Fibroblast of skin of back (primary cell): ENCODE data around the gene MBOAT1.

Experiments used
- DNase-seq: peaks from one replicate; pipeline ENCODE4 v3.0.0-alpha.2; 2013

Gene MBOAT1

DNA sequence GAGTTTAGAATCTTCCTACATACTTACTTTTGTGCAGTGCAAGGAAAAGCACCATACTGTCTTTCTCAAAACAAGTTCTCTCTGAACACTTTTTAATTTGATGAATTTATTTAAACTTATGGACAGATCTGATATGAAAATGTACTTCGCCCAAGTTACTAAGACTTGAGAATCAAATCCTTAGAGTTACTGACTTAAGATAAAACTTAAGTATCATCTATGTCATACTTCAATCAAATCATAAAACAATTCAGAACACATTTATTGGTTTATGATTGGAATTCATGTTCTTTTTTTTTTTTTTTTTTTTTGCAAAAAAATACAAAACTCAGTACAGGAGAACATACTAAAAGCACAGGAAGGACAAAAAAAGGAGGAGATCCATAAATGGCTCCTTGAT, 77.7 kb downstream of the MBOAT1 start:
- no peak for DNase-seq

DNA sequence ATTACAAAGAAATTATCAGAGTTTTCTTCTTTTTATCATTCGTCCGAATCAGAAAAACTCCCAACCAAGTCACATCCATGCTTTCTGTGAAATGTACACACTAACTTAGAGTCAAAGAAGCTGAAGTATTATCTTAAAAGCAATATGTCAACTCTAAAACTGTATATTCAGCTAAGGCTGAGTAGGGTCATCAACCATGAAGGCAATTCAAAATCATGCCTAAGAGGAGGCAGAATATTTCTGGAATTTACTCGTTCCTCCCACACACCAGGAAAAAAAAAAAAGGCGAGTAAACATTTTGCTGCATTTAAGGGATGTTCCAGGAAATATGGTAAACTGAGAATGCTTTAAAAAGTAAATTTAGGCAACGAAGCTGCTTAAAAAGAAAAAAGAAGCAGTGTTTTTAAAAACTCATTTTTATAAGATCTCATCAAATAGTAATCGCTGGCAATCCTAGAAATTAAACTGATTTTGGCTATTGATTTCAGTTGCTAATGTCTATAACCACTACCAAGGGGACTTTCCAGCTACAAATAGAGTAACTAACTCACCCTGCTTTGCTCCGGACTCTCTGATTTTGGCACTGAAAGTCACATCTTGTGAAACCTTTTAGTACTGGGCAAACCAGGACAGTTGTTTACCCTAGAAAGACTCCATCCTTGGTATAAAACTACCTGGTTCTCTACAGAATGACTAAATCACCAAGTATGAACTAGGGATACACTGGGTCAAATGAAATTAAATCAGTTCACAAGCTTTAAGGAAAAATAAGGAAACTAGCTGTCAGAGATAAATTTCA, 82.8 kb downstream of the MBOAT1 start:
- DNase-seq, result no peak

DNA sequence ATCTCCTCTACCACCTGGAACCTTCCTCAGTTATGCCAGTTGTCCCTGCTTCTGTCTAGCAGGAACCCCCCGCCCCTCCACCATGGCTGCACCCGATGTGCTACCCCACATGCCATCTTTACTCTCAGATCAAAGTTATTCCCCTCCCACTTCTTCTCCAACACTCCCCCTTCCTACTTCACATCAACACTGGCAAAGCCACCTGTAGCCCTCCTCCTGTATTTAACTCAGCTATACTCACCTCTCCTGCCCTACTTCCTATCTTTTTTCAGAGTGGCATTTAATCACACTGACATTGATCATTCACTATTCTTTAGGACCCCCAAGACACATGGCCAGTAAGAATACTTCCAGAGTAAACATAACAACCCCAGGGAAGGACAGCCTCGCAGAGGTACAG, 84.3 kb downstream of the MBOAT1 start:
- DNase-seq, result no peak

DNA sequence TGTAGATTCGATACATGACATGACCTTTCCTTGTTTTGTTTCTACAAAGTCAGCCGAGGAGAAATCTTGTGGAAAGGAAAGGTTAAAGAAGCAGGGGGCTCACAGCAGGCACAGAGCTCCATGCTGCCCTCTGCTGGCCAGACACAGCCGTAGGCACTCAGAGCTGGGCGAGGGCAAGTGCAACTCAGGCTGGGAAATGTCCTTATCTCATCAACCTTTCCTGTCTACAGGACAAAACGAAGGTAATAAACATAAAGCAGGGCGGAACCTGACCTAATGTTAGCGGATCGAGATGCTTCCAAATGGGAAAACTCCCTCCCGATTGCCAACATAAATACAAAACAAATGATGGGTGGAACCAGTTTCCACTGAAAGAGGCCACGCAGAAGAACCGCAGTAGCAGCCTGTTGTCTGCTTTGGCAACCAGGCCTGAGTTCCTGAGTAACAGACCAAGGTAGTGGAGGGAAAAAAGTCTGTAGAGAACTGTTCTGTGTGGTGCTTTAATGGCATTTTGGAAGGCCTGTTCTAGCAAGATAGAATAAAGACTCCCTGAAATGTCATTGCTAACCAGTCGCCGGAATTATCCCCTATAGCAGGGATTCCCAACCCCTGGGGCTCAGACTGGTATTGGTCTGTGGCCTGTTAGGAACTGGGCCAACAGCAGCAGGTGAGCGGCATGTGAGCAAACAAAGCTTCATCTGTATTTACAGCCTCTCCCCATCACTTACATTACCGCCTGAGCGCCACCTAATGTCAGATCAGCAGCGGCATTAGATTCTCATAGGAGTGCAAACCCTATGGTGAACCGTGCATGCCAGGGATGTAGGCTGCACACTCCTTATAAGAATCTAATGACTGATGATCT, 85.2 kb downstream of the MBOAT1 start:
- peak; percentile 45 for DNase-seq

DNA sequence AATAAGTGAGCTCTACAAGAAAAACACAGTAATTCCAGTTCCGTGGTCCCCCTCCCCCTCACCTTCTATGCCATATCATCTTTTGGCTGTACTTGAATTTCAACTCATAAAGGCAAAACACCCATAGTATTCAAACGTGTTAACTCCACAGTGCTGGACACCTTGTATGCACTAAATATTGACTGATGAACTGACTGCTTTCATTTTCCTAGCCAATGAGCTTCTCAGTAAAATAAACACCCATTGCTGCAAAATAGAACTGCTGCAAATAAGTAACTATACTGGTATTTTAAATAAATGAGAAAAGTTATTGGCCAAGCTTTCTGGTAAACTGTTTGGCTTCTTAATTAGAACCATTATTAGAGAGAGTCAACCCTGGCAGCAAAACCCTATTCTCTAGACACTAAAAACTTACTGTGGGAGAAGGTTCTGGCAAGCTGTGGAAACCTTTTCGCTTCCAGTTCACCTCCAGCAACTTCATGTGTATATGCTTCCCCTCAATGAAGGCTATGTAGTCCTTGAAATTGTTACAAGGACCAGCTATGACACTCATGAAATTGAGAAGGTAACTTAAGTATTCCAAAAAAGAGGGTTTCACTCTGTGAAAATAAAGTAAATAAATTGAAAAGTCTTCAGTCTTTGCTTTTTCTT, 86.0 kb downstream of the MBOAT1 start:
- DNase-seq, result no peak

DNA sequence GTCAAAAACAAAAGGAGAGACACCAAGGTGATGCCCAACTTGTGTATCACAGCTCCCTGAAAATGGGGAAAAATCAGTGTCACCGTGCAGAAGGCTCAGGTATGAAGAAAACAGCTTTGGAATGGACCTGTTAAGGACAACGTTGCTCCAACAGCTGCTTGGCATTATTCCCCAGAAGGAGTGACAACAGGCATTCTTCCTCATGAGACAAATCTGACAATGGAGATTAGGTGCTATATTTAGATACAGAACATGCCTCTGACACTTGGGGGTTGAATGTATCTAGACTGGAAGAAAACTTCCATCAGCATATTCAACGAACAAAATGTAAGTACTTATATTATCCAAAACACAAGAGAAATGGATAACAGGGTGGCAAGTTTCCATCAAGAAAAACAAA, 87.7 kb downstream of the MBOAT1 start:
- no peak for DNase-seq

DNA sequence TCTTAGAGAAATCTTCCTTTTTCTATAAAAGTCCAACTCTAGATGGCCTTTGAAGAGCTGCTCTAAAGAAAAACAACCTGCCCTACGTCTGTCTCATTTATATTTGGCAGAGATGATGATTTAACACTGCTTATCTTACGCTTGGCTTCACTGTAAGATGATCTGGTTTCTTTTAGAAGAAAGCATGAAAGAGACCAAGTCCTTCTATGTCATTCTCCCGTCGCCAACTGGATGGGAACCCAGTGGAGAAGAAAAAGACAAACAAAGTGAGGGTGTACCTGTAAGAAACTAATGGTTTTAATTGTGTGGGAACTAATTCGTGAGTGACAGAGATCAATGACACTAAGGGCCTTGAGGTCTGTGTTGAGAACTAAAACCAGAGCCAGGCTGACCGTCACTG, 92.8 kb downstream of the MBOAT1 start:
- no peak for DNase-seq

DNA sequence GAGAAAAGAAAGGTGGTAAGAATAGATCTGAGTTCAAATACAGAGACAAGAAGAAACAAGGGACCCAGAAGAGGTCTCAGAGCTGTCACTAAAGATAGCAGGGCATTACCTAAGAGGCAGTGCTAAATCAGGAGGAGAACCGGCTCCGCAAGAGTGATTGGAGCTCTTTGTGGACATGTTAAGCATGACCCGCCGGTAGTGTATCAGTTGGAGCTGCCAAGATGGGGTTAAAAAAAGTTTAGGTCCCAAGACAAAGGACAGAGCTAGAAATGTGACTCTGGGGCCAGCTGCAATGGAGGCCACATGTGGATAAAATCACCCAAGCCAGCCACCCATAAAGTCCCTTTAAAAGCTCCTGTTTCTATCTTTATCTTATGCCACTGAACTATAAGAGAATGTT, 93.4 kb downstream of the MBOAT1 start:
- no peak for DNase-seq

DNA sequence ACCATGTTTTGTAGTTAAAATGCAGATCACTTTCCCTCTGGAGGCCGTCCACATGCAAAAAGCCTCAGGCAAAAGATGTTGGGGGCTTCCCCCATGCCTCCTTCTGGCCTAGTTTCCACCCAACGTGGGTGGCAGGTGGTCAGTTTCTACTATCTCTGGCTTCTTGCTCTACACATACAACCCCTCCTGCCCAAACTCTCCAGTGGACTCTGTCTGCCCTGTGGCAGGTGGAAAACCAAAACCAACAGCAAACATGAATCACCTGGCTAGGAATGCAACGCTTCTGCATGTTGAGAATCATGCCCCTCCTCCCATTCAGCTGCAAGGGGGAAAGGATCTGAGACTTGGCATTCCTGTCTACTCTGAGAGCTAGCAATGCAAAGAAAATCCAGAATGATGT, 94.8 kb downstream of the MBOAT1 start:
- no peak for DNase-seq

DNA sequence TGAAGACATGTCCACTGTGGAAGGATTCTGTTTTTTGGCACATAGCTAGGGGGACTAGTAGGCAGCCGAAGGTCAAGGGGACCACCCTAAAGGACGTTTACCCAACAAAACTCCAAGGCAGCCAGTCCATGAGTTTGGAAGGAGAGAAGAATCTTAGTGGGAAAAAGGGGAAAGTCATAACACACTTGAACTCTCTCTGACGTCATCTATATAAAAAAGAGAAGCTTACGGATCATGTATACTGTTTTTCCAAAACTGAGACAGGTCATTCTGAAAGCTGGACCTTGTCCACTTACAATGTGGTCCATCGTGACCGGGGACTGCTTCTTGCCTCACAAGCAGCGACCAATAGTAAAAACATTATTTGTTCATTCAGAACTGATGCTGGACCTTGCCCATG, 95.5 kb downstream of the MBOAT1 start:
- no peak for DNase-seq

DNA sequence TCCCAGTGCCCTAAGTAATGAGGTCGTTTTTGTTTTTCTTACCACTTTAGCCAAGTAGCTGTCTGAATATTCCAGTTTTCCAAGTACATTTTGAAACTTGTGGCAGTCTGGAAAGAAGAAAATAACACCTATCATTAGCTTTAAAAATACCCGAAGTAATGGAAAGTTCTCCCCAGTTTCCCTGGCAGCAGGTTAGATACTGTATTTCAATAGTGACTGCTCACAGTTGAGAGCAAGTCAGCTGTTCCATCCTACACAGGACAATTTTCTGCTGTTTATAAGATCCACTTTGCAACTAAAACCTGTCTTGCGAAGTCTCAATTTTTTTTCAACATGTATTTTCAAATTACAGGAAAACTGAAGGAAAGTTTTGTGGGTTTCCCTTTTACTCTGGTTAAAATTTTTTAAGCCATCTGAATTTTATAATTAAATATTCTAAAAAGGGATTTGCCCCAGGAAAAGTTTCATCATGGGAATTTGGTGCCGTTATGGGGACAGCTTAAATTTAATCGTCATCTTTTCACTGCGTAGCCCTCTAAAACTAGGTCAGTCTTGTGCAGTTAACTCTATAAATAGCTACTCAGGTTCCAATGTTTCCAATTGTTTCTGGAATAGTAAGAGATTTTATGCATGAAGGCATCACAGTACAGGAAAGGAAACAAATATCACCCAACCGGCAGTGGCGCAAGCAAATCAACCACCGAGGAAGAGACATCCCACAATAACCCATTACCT, 96.9 kb downstream of the MBOAT1 start:
- no peak for DNase-seq

DNA sequence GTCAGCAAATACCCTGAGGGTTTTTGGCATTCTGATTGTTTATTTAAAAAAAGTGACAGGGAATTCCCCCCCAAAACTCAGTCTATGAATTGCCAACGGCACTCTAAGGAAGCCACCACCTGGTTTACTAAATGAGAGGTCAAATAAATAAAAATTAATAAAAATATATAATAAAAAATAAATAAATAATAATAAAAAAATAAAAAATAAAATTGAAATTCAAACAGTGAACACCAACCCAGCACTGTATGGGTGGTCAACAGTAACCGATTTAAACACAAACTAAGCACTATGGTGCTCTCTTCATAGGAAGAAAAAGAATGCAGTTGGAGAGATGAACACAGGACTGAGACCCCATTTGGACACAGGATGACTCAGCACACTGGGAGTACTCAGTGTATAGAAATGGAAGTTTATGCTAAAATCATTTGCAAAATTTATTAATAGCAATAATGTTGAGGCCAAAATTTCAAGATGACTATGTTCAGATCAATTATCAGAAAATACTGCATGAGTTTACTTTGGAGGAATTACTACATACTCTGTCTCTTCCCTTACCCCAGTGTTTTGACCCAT, 98.5 kb downstream of the MBOAT1 start:
- no peak for DNase-seq

DNA sequence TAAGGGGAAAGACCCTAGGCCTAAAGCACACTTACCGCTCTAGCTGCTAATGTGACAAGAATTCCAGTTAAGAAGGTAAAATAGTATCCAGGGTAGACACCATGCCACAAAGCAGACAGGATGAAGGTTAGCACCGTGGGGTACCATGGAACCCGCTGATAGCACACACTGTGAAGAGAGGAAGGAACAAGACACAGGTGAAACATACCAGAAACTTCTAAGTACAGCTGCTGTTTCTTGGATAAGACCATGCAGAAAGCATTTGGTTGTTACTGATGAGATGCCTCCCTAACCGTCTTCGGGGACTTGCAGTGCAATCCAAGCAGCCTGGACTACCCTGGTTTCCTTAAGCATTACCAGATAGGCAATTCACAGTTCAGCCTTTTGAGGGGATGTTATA, 99.4 kb downstream of the MBOAT1 start:
- DNase-seq, result no peak

DNA sequence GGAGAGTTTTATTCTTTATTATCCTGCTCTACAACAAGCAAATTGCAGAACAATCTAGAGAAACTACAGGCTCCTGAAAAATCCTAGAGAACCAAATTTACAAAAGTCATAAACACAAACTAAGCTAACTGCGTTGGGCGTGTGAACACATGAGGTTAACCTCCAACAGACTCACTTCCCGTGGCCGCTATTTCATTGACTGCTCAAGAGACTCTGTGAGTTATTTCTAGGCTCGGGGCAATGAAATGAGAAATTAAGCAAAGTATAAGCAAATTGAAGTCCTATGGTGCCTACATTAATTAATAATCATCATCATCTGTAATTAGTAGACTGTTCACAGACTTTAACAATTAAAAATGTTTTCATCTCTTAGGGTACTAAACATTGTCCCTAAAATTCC, 100.0 kb downstream of the MBOAT1 start:
- DNase-seq, result no peak

DNA sequence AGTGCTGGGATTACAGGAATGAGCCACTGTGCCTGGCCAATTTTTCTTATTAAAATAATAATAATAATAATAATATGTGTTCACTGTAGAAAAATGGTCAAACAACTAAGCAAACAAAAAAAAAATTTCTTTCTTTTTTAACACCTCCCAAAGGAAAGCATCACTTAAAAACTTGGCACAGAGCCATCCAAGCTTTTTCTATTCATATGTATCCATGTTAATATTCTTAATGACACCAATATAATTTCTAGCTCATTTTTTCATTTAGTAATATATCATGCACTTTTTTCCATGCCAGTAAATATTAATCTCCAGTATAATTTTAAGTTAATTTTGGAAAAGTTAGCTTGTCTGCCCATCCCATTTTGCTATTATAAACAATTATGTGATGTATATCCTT, 101.8 kb downstream of the MBOAT1 start:
- no peak for DNase-seq

DNA sequence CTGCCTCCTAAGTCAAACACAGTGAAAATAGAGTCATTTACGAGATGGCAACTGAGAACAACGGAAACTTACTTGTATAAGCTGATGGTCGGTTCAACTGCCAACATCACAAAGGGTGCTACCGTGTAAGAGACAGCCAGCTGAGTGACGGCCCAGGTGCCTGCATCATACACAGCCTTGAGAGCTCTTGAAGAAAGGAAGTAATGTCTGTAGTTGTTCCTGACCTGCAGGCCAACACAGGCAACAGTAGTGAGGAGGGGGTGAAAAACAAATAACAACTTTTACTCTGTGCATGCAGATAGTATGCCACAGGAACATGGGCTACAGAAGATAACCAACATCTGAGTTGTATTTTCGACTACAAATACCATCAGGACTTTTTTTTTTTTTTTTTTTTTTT, 102.7 kb downstream of the MBOAT1 start:
- DNase-seq, result no peak

DNA sequence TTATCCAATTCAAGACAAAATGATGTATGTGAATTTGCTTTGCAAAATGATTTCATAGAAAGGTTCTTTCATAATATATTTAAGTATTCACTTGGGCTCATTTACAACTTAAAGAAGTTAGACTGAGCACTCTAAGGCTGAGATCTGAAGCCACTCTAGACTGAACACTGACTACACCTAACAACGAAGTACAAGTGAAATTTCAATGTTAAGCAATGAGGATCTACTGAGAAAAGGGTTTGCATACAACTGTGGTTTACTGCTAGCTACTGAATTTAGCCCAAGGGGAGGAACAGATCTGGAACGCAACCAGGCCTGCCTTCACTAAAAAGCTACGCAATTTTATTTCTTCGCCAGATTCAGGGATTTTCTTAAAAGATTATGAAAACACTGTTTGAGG, 106.4 kb downstream of the MBOAT1 start:
- no peak for DNase-seq

DNA sequence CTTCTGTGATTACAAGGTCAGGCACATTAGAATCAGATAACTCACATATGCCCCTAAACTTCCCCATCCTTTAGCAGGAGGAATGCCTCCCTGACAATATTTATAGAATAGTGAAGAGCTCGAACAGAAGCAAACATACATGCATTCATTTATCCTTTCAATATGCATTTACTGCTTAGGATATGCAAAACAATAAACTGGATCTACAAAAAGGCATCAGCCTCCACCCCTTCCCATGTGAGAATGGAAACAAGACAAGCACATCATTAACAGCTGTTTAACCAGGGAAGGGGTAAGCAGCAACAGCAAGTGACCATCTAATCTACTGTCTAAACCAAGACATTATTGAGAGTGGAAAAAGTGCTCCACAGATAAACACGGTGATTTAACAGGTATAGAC, 107.6 kb downstream of the MBOAT1 start:
- no peak for DNase-seq

DNA sequence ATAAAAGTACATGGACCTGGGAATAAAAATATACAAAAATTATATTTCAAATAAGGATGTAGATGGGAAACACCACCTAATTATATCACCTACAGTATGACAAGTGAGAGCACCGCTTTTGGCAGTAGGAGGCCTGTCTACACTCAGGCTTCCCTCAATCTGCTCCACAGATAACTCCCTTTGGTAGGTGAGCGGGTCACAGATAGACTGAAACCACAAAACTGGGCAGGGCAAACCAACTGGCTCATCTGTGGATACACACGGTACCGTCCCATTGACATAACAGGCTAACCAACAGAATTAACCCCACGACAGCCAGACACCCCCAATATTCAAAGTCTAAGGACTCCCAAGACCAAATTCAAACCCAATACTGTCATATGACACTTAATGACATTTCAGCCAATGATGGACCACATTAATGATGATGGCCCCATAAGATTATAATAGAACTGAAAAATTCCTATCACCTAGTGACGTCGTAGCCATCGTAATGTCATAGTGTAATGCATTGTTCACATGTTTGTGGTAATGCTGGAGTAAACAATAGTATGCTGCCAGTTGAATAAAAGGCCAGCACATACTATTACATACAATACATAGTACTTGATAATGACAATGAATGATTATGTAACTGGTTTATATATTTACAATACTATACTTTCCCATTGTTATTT, 109.7 kb downstream of the MBOAT1 start:
- no peak for DNase-seq

DNA sequence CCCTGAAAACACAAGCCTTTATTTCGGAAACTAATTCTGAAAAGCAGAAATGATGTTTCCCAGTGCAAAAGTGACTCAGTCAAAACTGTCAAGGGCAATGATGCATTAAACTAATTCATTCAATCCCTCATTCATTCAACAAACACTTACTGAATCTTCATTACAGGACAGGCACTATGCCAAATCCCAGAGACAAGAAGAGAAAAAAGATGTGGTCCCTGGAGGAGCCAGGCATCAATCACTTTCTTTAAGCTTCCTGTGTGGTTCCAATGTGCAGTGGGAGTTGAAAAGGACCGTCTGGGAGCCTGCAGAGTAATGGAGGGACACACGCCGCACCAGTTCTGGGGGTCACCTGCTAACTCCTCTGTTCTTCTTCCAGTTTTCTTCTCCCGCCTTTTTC, 113.1 kb downstream of the MBOAT1 start:
- DNase-seq, result no peak

DNA sequence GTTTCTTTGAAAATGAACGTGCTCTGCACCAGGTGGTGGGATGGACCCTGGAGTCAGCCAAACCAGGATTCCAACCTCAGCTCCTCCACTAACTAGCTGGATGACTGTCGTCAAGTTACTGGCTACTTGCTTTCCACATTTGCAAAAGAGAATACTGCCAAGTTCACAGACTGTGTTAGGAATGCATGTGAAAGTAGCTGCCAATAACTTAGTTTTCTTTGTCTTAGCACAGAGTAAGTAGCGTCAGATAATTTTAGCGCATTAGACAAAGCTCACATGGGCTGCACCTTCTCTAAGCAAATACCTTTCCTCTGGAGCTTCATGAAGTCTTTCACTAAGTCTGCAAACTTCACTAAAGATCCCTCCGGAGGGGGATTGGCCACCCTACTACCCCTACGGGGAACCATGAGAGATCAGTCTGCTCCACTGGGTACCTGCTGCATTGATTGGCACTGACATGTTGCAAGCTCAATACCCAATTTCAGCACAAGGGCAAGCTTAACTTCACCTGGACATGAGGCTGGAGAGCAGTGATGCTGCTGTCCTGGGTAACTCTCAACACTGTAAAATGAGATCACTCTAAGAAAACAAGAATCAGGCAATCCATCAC, 113.9 kb downstream of the MBOAT1 start:
- no peak for DNase-seq
